ENCODE data around the gene CLHC1. TPM values are rescaled to one million over a fixed set of nuclear protein-coding genes. Genes with fewer than 3 reads are reported as not detected.

CLHC1 gene
- total RNA-seq, 4 donors from 2014 or later, result 1.2 to 15.9 (median 7.0) TPM

DNA sequence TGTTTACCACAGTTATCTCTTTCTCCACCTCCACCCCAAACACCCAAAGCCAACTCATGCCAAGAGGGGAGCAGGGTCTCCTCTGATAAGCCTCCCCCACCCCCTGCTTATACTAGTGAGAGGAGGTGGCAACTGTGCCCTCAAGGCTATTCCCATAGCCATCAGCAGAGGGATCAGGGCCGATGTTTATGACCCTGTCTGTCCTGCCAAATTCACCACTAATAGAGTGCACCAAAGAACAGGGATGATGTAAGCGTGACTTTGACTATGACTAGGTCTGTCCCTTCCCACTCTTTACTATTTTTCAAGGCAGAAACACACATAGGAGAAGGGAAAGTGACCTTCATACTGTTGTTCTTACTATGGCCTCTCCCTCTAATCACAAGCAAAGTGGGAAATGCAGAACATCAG is 74.6 kb downstream of the CLHC1 start:
- in situ Hi-C loops (cut with MboI; ENCODE audit: low pct_ligation_motif_present in 1 of 4, low pct_unique_long_range_greater_than_20kb in 1 of 4, low sequenced_read_pairs in 3 of 4), result loop anchor here in 3 of 4 donors (25.0 kb wide), 3 partner anchors 120 to 445 kb away; partner anchors contain the start of gene EML6 (in 1 of the 3)
- H3K4me1 ChIP-seq, result peaks cover 51 to 75% (median 63%) of the 10 kb centered on the region in 4 donors
- no peak for TF ChIP-seq EP300 (IDR thresholded peaks at IDR 0.05; ENCODE audit: low read depth)
- TF ChIP-seq POLR2A (IDR thresholded peaks at IDR 0.05), result no peak
- TF ChIP-seq, protein P1, sequence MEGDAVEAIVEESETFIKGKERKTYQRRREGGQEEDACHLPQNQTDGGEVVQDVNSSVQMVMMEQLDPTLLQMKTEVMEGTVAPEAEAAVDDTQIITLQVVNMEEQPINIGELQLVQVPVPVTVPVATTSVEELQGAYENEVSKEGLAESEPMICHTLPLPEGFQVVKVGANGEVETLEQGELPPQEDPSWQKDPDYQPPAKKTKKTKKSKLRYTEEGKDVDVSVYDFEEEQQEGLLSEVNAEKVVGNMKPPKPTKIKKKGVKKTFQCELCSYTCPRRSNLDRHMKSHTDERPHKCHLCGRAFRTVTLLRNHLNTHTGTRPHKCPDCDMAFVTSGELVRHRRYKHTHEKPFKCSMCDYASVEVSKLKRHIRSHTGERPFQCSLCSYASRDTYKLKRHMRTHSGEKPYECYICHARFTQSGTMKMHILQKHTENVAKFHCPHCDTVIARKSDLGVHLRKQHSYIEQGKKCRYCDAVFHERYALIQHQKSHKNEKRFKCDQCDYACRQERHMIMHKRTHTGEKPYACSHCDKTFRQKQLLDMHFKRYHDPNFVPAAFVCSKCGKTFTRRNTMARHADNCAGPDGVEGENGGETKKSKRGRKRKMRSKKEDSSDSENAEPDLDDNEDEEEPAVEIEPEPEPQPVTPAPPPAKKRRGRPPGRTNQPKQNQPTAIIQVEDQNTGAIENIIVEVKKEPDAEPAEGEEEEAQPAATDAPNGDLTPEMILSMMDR (IDR thresholded peaks at IDR 0.05), result no peak
- TF ChIP-seq POLR2AphosphoS5 (IDR thresholded peaks at IDR 0.05), result no peak

DNA sequence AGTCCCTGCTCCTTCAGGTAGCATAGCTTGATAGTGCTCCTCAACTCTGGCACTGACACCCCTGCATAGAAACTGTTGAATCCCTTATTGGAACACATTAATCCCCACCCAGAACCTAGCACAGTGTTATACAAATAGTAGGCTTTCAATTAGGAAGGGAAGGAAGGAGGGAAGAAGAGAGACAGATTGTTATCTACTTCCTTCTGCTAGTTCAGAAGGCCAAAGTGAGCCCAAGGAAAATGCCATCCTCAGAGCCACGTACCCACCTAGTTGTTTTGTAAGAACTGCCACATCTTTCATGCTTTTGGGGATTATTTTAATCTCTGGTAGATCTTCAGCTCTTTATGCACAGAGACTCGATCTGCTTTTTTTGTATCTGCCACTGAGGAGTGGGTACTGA is 75.1 kb downstream of the CLHC1 start:
- in situ Hi-C loops (cut with MboI; ENCODE audit: low pct_ligation_motif_present in 1 of 4, low pct_unique_long_range_greater_than_20kb in 1 of 4, low sequenced_read_pairs in 3 of 4) (loop anchor here in 3 of 4 donors (25.0 kb wide), 3 partner anchors 120 to 445 kb away; partner anchors contain the start of gene EML6 (in 1 of the 3)), intact Hi-C loops (cut with DNase I; ENCODE audit: low total_unique reads) (no loop called here)
- Histone ChIP-seq H3K36me3 (no peaks in the 10 kb centered on the region), H3K9me3 (no peaks in the 10 kb centered on the region), H3K4me1 (peaks cover 51 to 79% (median 66%) of the 10 kb centered on the region in 4 donors), H3K4me3 (no peak overlapping the region), H3K27ac (peak overlapping the region; percentile 45 to 72 (median 66)), H3K27me3 (no peaks in the 10 kb centered on the region)
- DNase-seq, result no peak
- 80 to 88% methylated on average over 1 to 2 of the region's 2 CpGs for WGBS, 2 donors (ENCODE audit: low coverage in 1 of 2)
- TF ChIP-seq POLR2AphosphoS5 (IDR thresholded peaks at IDR 0.05) (no peak), POLR2A (IDR thresholded peaks at IDR 0.05) (no peak), EP300 (IDR thresholded peaks at IDR 0.05; ENCODE audit: low read depth) (no peak)
- TF ChIP-seq, protein P1 (IDR thresholded peaks at IDR 0.05), result no peak

More for the DNA sequence above, 74.6 kb downstream of the CLHC1 start:
- H3K27ac ChIP-seq, result peak overlapping the region; percentile 45 to 72 (median 66)
- H3K27me3 ChIP-seq, result no peaks in the 10 kb centered on the region
- H3K9me3 ChIP-seq, result no peaks in the 10 kb centered on the region
- intact Hi-C loops (cut with DNase I; ENCODE audit: low total_unique reads), result no loop called here
- 47 to 62% methylated on average over 2 of the region's 2 CpGs for WGBS, 2 donors (ENCODE audit: low coverage in 1 of 2)
- no peak for DNase-seq
- H3K4me3 ChIP-seq, result no peak overlapping the region
- no peaks in the 10 kb centered on the region for H3K36me3 ChIP-seq

DNA sequence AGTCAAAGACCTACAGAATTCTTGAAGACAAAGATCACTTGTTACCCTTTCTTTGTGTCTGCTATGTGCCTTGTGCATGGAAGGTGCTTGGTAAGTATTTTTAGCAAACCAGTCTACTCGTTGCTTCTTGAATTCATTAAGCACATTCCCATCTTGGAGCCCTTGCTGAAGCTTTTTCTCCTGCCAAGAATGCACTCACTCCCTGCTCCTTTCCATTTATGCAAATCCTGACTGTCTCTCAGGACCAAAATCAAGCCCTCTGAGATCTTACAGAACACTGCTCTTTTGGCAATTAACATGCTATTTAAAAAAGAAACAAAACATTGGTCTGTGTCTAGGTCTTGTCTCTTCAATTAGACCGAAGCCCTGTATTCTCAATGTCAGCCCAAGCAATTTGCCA is 75.8 kb downstream of the CLHC1 start:
- Histone ChIP-seq H3K36me3 (no peaks in the 10 kb centered on the region), H3K27me3 (no peaks in the 10 kb centered on the region), H3K4me1 (peaks cover 56 to 86% (median 69%) of the 10 kb centered on the region in 4 donors), H3K27ac (peak overlapping the region; percentile 45 to 72 (median 66)), H3K4me3 (no peak overlapping the region), H3K9me3 (no peaks in the 10 kb centered on the region)
- no peak for DNase-seq
- in situ Hi-C loops (cut with MboI; ENCODE audit: low pct_ligation_motif_present in 1 of 4, low pct_unique_long_range_greater_than_20kb in 1 of 4, low sequenced_read_pairs in 3 of 4), result loop anchor here in 3 of 4 donors (25.0 kb wide), 3 partner anchors 119 to 444 kb away; partner anchors contain the start of gene EML6 (in 1 of the 3)
- 48 to 54% methylated on average over 2 of the region's 2 CpGs for WGBS, 2 donors (ENCODE audit: low coverage in 1 of 2)
- no peak for TF ChIP-seq POLR2A (IDR thresholded peaks at IDR 0.05)
- TF ChIP-seq POLR2AphosphoS5 (IDR thresholded peaks at IDR 0.05), result peak in 1 of 3 donors; percentile 53
- intact Hi-C loops (cut with DNase I; ENCODE audit: low total_unique reads), result no loop called here

DNA sequence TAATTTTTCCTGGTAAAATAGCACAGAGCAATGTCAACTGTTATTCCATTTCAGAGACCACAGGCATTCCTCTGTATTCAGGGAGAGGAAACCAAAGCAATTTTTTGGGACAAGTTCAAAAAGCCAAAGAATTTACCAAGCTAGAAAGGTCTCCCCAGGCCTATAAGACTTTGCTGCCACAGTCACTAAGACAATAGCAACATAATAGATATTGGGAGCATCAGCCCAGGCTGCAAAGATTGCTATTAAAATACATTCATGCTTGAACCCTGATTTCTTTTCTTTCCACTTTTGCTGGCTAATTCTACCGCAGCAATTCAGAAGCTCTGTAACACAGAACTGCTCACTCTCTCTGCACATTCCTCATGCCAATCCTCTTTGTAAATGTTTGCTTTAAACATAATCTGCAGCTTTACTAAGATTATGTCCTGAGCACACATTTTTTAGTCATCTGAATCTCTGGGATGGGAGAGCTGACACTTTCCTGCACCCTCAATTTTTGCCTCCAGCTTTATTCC is 76.3 kb downstream of the CLHC1 start:
- no peak overlapping the region for H3K4me3 ChIP-seq
- peak overlapping the region; percentile 45 to 72 (median 66) for H3K27ac ChIP-seq
- intact Hi-C loops (cut with DNase I; ENCODE audit: low total_unique reads), result no loop called here
- in situ Hi-C loops (cut with MboI; ENCODE audit: low pct_ligation_motif_present in 1 of 4, low pct_unique_long_range_greater_than_20kb in 1 of 4, low sequenced_read_pairs in 3 of 4), result loop anchor here in 3 of 4 donors (25.0 kb wide), 3 partner anchors 119 to 444 kb away; partner anchors contain the start of gene EML6 (in 1 of the 3)
- WGBS, 2 donors (ENCODE audit: low coverage in 1 of 2), result 25 to 38% methylated on average over 1 of the region's 1 CpG
- TF ChIP-seq, protein P1 (IDR thresholded peaks at IDR 0.05), result no peak
- TF ChIP-seq EP300 (IDR thresholded peaks at IDR 0.05; ENCODE audit: low read depth) (no peak), POLR2AphosphoS5 (IDR thresholded peaks at IDR 0.05) (no peak), POLR2A (IDR thresholded peaks at IDR 0.05) (no peak)
- no peaks in the 10 kb centered on the region for H3K27me3 ChIP-seq
- peaks cover 56 to 91% (median 69%) of the 10 kb centered on the region in 4 donors for H3K4me1 ChIP-seq
- no peaks in the 10 kb centered on the region for H3K9me3 ChIP-seq
- H3K36me3 ChIP-seq, result no peaks in the 10 kb centered on the region
- DNase-seq, result no peak
